ENCODE measurements around the gene LCN12.

GRCh38 chr9:136946228-136947027, 5.6 kb upstream of the LCN12 start:
- TF ChIP-seq, protein P1, sequence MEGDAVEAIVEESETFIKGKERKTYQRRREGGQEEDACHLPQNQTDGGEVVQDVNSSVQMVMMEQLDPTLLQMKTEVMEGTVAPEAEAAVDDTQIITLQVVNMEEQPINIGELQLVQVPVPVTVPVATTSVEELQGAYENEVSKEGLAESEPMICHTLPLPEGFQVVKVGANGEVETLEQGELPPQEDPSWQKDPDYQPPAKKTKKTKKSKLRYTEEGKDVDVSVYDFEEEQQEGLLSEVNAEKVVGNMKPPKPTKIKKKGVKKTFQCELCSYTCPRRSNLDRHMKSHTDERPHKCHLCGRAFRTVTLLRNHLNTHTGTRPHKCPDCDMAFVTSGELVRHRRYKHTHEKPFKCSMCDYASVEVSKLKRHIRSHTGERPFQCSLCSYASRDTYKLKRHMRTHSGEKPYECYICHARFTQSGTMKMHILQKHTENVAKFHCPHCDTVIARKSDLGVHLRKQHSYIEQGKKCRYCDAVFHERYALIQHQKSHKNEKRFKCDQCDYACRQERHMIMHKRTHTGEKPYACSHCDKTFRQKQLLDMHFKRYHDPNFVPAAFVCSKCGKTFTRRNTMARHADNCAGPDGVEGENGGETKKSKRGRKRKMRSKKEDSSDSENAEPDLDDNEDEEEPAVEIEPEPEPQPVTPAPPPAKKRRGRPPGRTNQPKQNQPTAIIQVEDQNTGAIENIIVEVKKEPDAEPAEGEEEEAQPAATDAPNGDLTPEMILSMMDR (IDR thresholded peaks at IDR 0.05): no peak
- TF ChIP-seq, protein P2, sequence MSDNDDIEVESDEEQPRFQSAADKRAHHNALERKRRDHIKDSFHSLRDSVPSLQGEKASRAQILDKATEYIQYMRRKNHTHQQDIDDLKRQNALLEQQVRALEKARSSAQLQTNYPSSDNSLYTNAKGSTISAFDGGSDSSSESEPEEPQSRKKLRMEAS (IDR thresholded peaks at IDR 0.05; ENCODE audit: low read depth): no peak
- TF ChIP-seq YY1 (IDR thresholded peaks at IDR 0.05; ENCODE audit: low read depth) (no peak), POLR2AphosphoS5 (IDR thresholded peaks at IDR 0.05; ENCODE audit: low read depth, low read length) (no peak)

All from SK-N-SH (cell line).